22Rv1 (cell line): ENCODE data around the gene TMEM174.

ENCODE experiments used
- CTCF ChIP-seq: fragments of 450-650 bp; IDR thresholded peaks from 2 replicates; pipeline ENCODE4 v1.5.1; 2017; ENCODE audit warnings: mild to moderate bottlenecking
- ZFX ChIP-seq: fragments of 450-650 bp; IDR thresholded peaks from 2 replicates; pipeline ENCODE4 v1.6.1; 2017; ENCODE audit warnings: antibody characterized with exemption, borderline replicate concordance

GRCh38 chr5:73205305-73205704, 32.3 kb downstream of the TMEM174 start:
- no peak for TF ChIP-seq CTCF
- no peak for TF ChIP-seq ZFX
